Gastroesophageal sphincter (tissue), 4 donors: Measurements from ENCODE around the gene PCED1B. TPM values are rescaled to one million over a fixed set of nuclear protein-coding genes. Genes with fewer than 3 reads are reported as not detected.

ENCODE experiments used
- ATAC-seq: fragments of 150-250 bp; one replicate; pipeline ENCODE4 v1.9.1; 2016; ENCODE audit warnings: mild to moderate bottlenecking, moderate library complexity
- H3K27ac ChIP-seq, 4 donors: fragments of 200-600 bp; sonication (generic) in 3 of 4; 1 replicate in 3 of 4; 2 replicates in 1 of 4; pipeline ENCODE4 v1.5.1; 2016 to 2019
- H3K27me3 ChIP-seq: fragments of 200-600 bp; sonication (generic); one replicate; pipeline ENCODE4 v1.5.1; 2019
- H3K36me3 ChIP-seq, 2 donors: fragments of 200-600 bp; sonication (generic); one replicate each; pipeline ENCODE4 v1.5.1; 2019; ENCODE audit warnings: control low read depth in 1 of 2
- H3K4me1 ChIP-seq, 3 donors: fragments of 200-600 bp; sonication (generic); 1 replicate in 2 of 3; 2 replicates in 1 of 3; pipeline ENCODE4 v1.5.1; 2016 to 2019; ENCODE audit warnings: control low read depth in 2 of 3
- H3K4me3 ChIP-seq, 2 donors: fragments of 200-600 bp; sonication (generic); one replicate each; pipeline ENCODE4 v1.5.1; 2019; ENCODE audit warnings: mild to moderate bottlenecking in 1 of 2, moderate library complexity in 1 of 2
- H3K9me3 ChIP-seq, 3 donors: fragments of 200-600 bp; sonication (generic); one replicate each; pipeline ENCODE4 v1.5.1; 2017 to 2019; ENCODE audit warnings: control low read depth in 2 of 3
- CTCF ChIP-seq, 4 experiments: fragments of 200-600 bp in 2 of 4; fragments of 450-650 bp in 2 of 4; sonication (generic) in 1 of 4; IDR thresholded peaks; one replicate each; pipeline ENCODE4 v1.5.1; 2017 to 2019; ENCODE audit warnings: antibody characterized with exemption in 4 of 4, mild to moderate bottlenecking in 2 of 4, moderate library complexity in 2 of 4
- EP300 ChIP-seq: sonication (generic); formaldehyde crosslinking; IDR thresholded peaks from one replicate; pipeline ENCODE4 v1.6.1; 2017; ENCODE audit warnings: antibody characterized with exemption, mild to moderate bottlenecking
- POLR2A ChIP-seq, 2 donors: fragments of 450-650 bp; IDR thresholded peaks; one replicate each; pipeline ENCODE4 v1.6.1; 2017; ENCODE audit warnings: antibody characterized with exemption in 2 of 2, mild to moderate bottlenecking in 2 of 2, moderate library complexity in 1 of 2
- POLR2AphosphoS5 ChIP-seq: sonication (generic); formaldehyde crosslinking; IDR thresholded peaks from one replicate; pipeline ENCODE4 v1.6.1; 2017; ENCODE audit warnings: antibody characterized with exemption
- WGBS, 2 donors: methylation state at CpG; one replicate each; pipeline ENCODE4 v1.1.5; 2018; ENCODE audit warnings: low coverage in 1 of 2; 5-methylcytosine and 5-hydroxymethylcytosine counted together
- total RNA-seq, 4 donors: library from RNA; depleted of rRNA; stranded (reverse); fragments of >200 nt; gene quantifications; one replicate each; pipeline ENCODE4 v1.1.0, GENCODE V29; 2016

PCED1B gene
- total RNA-seq, 4 donors from 2014 or later, result 0.22 to 2.7 (median 1.7) TPM; not detected in 1

GRCh38 chr12:47070310-47070709 is 9.1 kb upstream of the PCED1B start:
- Histone ChIP-seq H3K9me3 (no peaks in the 10 kb centered on the region), H3K36me3 (no peaks in the 10 kb centered on the region), H3K4me3 (no peak overlapping the region), H3K4me1 (peaks cover 0 to 18% (median 3%) of the 10 kb centered on the region in 3 donors), H3K27ac (no peak overlapping the region), H3K27me3 (no peaks in the 10 kb centered on the region)
- 84 to 100% methylated on average over 1 of the region's 1 CpG for WGBS, 2 donors
- ATAC-seq, result no peak
- TF ChIP-seq POLR2AphosphoS5 (no peak), CTCF (IDR thresholded peaks at IDR 0.05) (no peak), POLR2A (IDR thresholded peaks at IDR 0.05) (no peak), EP300 (no peak)

GRCh38 chr12:47071241-47071852 is 8.1 kb upstream of the PCED1B start:
- 60 to 64% methylated on average over 5 of the region's 5 CpGs for WGBS, 2 donors
- Histone ChIP-seq H3K27ac (no peak overlapping the region), H3K4me1 (peaks cover 0 to 10% (median 3%) of the 10 kb centered on the region in 3 donors), H3K9me3 (no peaks in the 10 kb centered on the region), H3K4me3 (no peak overlapping the region), H3K27me3 (no peaks in the 10 kb centered on the region), H3K36me3 (no peaks in the 10 kb centered on the region)
- TF ChIP-seq POLR2AphosphoS5 (no peak), CTCF (IDR thresholded peaks at IDR 0.05) (no peak), EP300 (no peak), POLR2A (IDR thresholded peaks at IDR 0.05) (no peak)
- ATAC-seq, result no peak

- TF ChIP-seq CTCF (IDR thresholded peaks at IDR 0.05), result no peak
- TF ChIP-seq POLR2A (IDR thresholded peaks at IDR 0.05), result no peak
- no peak for TF ChIP-seq POLR2AphosphoS5
- TF ChIP-seq EP300, result no peak
- H3K4me3 ChIP-seq, result no peak overlapping the region
- no peaks in the 10 kb centered on the region for H3K27me3 ChIP-seq
- WGBS, 2 donors, result 89 to 93% methylated on average over 3 of the region's 3 CpGs
- no peaks in the 10 kb centered on the region for H3K9me3 ChIP-seq
- no peaks in the 10 kb centered on the region for H3K36me3 ChIP-seq
- H3K27ac ChIP-seq, result no peak overlapping the region
- H3K4me1 ChIP-seq, result peaks cover 0 to 23% (median 3%) of the 10 kb centered on the region in 3 donors
- ATAC-seq, result no peak
Observed at GRCh38 chr12:47073951-47074350, 5.5 kb upstream of the PCED1B start.

- TF ChIP-seq POLR2A (IDR thresholded peaks at IDR 0.05), result no peak
- no peak for TF ChIP-seq POLR2AphosphoS5
- no peak for TF ChIP-seq CTCF (IDR thresholded peaks at IDR 0.05)
- TF ChIP-seq EP300, result no peak
- Histone ChIP-seq H3K27me3 (no peaks in the 10 kb centered on the region), H3K4me3 (no peak overlapping the region), H3K36me3 (no peaks in the 10 kb centered on the region), H3K27ac (no peak overlapping the region), H3K4me1 (peaks cover 0 to 25% (median 3%) of the 10 kb centered on the region in 3 donors), H3K9me3 (no peaks in the 10 kb centered on the region)
- WGBS, 2 donors, result 100% methylated on average over 1 to 2 of the region's 2 CpGs
- ATAC-seq, result no peak
Observed at GRCh38 chr12:47074757-47075156, 4.7 kb upstream of the PCED1B start.
